Measurements from ENCODE around the gene ATP9A.
"Not testable (repeated sequence)": the region's sequence is repeated elsewhere in the genome, so short reads cannot be mapped to it uniquely, and the experiment has no call there.

Gene ATP9A

DNA sequence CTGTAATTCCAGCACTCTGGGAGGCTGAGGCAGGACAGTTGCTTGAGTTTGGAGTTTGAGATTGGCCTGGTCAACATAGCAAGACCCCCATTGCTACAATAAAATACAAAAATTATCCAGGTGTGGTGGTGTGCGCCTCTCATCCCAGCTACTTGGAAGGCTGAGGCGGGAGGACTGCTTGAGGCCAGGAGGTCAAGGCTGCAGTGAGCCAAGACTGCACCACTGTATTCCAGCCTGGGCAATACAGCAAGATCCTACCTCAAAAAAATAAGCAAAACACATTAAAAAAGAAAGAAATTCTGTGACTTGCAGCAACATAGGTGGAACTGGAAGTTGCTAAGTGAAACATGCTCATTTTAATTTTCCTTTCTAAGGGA, 119.6 kb downstream of the ATP9A start:
- Histone ChIP-seq H3K9me3 (ENCODE audit: control insufficient read depth, low read length) (no peaks in the 10 kb centered on the region), H3K79me2 (peaks cover 5% of the 10 kb centered on the region), H2AFZ (no peak overlapping the region), H3K4me2 (ENCODE audit: low read length) (no peak overlapping the region), H3K4me1 (peaks cover 5% of the 10 kb centered on the region), H3K36me3 (ENCODE audit: control insufficient read depth, insufficient read depth, low read length) (no peaks in the 10 kb centered on the region), H3K27me3 (ENCODE audit: control insufficient read depth, insufficient read depth, low read length) (no peaks in the 10 kb centered on the region), H3K27ac (no peak overlapping the region), H3K4me3 (ENCODE audit: low read depth, low read length) (no peak overlapping the region), H3K9ac (no peak overlapping the region)
- TF ChIP-seq, protein P1, sequence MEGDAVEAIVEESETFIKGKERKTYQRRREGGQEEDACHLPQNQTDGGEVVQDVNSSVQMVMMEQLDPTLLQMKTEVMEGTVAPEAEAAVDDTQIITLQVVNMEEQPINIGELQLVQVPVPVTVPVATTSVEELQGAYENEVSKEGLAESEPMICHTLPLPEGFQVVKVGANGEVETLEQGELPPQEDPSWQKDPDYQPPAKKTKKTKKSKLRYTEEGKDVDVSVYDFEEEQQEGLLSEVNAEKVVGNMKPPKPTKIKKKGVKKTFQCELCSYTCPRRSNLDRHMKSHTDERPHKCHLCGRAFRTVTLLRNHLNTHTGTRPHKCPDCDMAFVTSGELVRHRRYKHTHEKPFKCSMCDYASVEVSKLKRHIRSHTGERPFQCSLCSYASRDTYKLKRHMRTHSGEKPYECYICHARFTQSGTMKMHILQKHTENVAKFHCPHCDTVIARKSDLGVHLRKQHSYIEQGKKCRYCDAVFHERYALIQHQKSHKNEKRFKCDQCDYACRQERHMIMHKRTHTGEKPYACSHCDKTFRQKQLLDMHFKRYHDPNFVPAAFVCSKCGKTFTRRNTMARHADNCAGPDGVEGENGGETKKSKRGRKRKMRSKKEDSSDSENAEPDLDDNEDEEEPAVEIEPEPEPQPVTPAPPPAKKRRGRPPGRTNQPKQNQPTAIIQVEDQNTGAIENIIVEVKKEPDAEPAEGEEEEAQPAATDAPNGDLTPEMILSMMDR (IDR thresholded peaks at IDR 0.05), result no peak

DNA sequence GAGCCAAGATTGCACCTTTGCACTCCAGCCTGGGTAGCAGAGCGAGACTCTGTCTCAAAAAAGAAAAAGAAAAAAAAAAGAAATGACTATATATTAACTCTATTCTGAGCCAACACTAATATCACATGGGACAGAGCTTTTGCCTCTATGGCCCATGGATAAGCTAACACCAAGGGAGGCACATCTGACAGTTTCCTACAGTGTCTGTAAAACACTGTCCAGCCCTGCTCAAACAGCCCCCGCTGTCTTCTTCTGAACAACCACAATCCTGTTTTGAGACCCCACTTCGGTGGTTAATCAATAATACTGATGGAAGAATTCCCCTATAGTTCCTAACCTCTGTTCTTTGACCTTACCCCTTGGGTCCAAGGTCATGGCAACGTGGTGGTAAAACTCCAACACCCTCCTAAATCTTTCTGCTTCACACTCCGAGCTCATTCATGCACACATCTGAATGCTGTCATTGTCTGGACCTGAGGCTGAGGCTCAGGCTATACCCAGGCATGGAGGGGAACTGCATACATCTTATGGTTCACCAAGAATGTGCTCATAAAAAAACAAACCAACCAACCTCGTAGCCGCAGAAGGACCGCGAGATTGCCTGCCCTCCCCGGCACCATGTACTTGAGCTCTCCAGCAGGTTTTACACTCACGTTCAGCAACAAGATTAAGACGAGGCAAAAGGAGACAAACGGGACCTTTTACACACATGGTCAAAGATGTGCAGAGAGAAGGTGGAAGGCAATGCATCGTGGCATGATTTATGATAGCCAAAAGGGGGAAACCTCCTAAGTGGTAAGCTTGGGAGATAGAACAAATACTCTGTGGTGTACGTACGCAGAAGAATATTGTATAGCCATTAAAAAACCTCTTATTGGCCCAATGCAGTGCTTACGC, 120.3 kb downstream of the ATP9A start:
- H3K9ac ChIP-seq, result no peak overlapping the region
- H3K79me2 ChIP-seq, result peaks cover 5% of the 10 kb centered on the region
- H3K4me3 ChIP-seq (ENCODE audit: low read depth, low read length), result no peak overlapping the region
- no peak overlapping the region for H2AFZ ChIP-seq
- no peaks in the 10 kb centered on the region for H3K27me3 ChIP-seq (ENCODE audit: control insufficient read depth, insufficient read depth, low read length)
- no peaks in the 10 kb centered on the region for H3K9me3 ChIP-seq (ENCODE audit: control insufficient read depth, low read length)
- TF ChIP-seq, protein P1 (IDR thresholded peaks at IDR 0.05), result no peak
- H3K4me2 ChIP-seq (ENCODE audit: low read length), result no peak overlapping the region
- no peak overlapping the region for H3K27ac ChIP-seq
- H3K36me3 ChIP-seq (ENCODE audit: control insufficient read depth, insufficient read depth, low read length), result no peaks in the 10 kb centered on the region
- H3K4me1 ChIP-seq, result no peaks in the 10 kb centered on the region

DNA sequence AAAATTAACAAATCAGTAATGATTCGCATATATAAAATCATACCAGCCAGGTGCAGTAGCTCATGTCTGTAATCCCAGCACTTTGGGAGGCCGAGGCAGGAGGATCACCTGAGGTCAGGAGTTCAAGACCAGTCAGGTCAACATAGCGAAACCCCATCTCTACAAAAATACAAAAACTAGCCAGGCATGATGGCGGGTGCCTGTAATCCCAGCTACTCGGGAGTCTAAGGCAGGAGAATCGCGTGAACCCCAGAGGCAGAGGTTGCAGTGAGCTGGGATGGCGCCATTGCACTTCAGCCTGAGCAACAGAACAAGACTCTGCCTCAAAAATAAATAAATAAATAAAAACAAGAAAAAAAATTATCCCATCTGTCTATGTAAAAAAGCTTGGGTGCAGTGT, 124.4 kb downstream of the ATP9A start:
- not testable (repeated sequence) for H3K27me3 ChIP-seq (ENCODE audit: control insufficient read depth, insufficient read depth, low read length); H3K9me3 ChIP-seq (ENCODE audit: control insufficient read depth, low read length); H2AFZ ChIP-seq; H3K9ac ChIP-seq; H3K27ac ChIP-seq; H3K36me3 ChIP-seq (ENCODE audit: control insufficient read depth, insufficient read depth, low read length); H3K4me2 ChIP-seq (ENCODE audit: low read length); H3K4me1 ChIP-seq; H3K4me3 ChIP-seq (ENCODE audit: low read depth, low read length); H3K79me2 ChIP-seq

DNA sequence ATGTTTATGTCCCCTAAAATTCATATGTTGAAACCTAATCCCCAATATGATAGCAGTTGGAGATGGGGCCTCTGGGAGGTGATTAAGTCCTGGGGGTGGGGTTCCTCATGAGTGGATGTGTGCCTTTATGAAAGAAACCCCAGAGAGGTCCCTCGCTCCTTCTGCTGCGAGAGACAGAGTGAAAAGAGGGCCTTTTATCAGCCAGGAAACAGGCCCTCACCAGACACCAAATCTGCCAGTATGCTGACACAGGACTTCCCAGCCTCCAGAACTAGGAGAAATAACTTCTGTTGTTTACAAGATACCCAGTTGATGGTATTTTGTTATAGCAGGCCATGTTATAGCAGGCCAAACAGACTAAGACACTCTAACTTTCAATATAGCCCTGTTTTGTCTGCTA, 124.8 kb downstream of the ATP9A start:
- H3K36me3 ChIP-seq (ENCODE audit: control insufficient read depth, insufficient read depth, low read length), result no peaks in the 10 kb centered on the region
- H3K4me1 ChIP-seq, result no peaks in the 10 kb centered on the region
- TF ChIP-seq, protein P1 (IDR thresholded peaks at IDR 0.05), result no peak
- H3K4me3 ChIP-seq (ENCODE audit: low read depth, low read length), result no peak overlapping the region
- H3K27ac ChIP-seq, result no peak overlapping the region
- no peak overlapping the region for H3K9ac ChIP-seq
- no peak overlapping the region for H3K4me2 ChIP-seq (ENCODE audit: low read length)
- H3K79me2 ChIP-seq, result peaks cover 3% of the 10 kb centered on the region
- H3K27me3 ChIP-seq (ENCODE audit: control insufficient read depth, insufficient read depth, low read length), result no peaks in the 10 kb centered on the region
- no peak overlapping the region for H2AFZ ChIP-seq
- H3K9me3 ChIP-seq (ENCODE audit: control insufficient read depth, low read length), result no peaks in the 10 kb centered on the region

DNA sequence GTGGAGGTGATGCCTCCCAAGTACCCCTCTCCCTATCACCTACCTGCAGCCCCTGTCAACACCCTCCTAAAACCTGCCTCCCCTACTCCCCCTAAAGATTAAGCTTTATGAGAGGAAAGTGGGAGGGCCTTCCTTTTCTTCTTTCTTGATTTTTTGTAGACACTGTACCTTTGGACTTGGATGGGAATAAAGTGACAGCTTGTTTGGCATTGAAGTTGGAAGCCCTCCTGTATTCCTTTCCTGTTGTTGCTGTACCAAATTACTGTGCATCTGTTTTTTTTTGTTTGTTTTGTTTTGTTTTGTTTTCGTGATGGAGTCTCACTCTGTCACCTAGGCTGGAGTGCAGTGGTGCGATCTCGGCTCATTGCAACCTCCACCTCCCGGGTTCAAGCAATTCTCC, 126.3 kb downstream of the ATP9A start:
- no peak overlapping the region for H3K4me2 ChIP-seq (ENCODE audit: low read length)
- H3K9ac ChIP-seq, result no peak overlapping the region
- H2AFZ ChIP-seq, result no peak overlapping the region
- no peak overlapping the region for H3K4me3 ChIP-seq (ENCODE audit: low read depth, low read length)
- H3K9me3 ChIP-seq (ENCODE audit: control insufficient read depth, low read length), result no peaks in the 10 kb centered on the region
- H3K79me2 ChIP-seq, result no peaks in the 10 kb centered on the region
- no peaks in the 10 kb centered on the region for H3K36me3 ChIP-seq (ENCODE audit: control insufficient read depth, insufficient read depth, low read length)
- no peak overlapping the region for H3K27ac ChIP-seq
- TF ChIP-seq, protein P1 (IDR thresholded peaks at IDR 0.05), result no peak
- no peaks in the 10 kb centered on the region for H3K4me1 ChIP-seq
- H3K27me3 ChIP-seq (ENCODE audit: control insufficient read depth, insufficient read depth, low read length), result no peaks in the 10 kb centered on the region

Data from parathyroid adenoma (tissue), 2 donors.